ENCODE results near the gene SOX14. TPM values are rescaled to one million over a fixed set of nuclear protein-coding genes. Genes with fewer than 3 reads are reported as not detected.

SOX14 gene
- total RNA-seq, 4 donors from 2014 or later = not detected

- intact Hi-C loops (cut with DNase I; ENCODE audit: low total_unique reads) = no loop called here
- H3K4me3 ChIP-seq (ENCODE audit: low read depth, poor library complexity, severe bottlenecking) = no peak overlapping the region
- 4 to 7% methylated on average over 22 of the region's 22 CpGs for WGBS, 2 donors
- TF ChIP-seq POLR2A (IDR thresholded peaks at IDR 0.05) = no peak
- DNase-seq (ENCODE audit: low spot score in 2 of 2) = no peak
Observed at GRCh38 chr3:137766876-137767537, 2.9 kb downstream of the SOX14 start.

- intact Hi-C loops (cut with DNase I; ENCODE audit: low total_unique reads) = no loop called here
- DNase-seq (ENCODE audit: low spot score in 2 of 2) = no peak
- TF ChIP-seq POLR2A (IDR thresholded peaks at IDR 0.05) = no peak
- no peak for TF ChIP-seq CTCF (IDR thresholded peaks at IDR 0.05)
- H3K4me3 ChIP-seq (ENCODE audit: low read depth, poor library complexity, severe bottlenecking) = peak overlapping the region; percentile 12
- WGBS, 2 donors = 2 to 3% methylated on average over 32 to 36 of the region's 36 CpGs
Observed at GRCh38 chr3:137767538-137768360, 3.6 kb downstream of the SOX14 start.

GRCh38 chr3:137768361-137769321, 4.5 kb downstream of the SOX14 start:
- intact Hi-C loops (cut with DNase I; ENCODE audit: low total_unique reads) = no loop called here
- WGBS, 2 donors = 2 to 5% methylated on average over 47 to 55 of the region's 59 CpGs
- H3K4me3 ChIP-seq (ENCODE audit: low read depth, poor library complexity, severe bottlenecking) = peak overlapping the region; percentile 12
- DNase-seq (ENCODE audit: low spot score in 2 of 2) = no peak
- TF ChIP-seq CTCF (IDR thresholded peaks at IDR 0.05) = no peak
- TF ChIP-seq POLR2A (IDR thresholded peaks at IDR 0.05) = no peak

- TF ChIP-seq CTCF (IDR thresholded peaks at IDR 0.05) (no peak), POLR2A (IDR thresholded peaks at IDR 0.05) (no peak)
- DNase-seq (ENCODE audit: low spot score in 2 of 2) = no peak
- 9% methylated on average over 23 of the region's 23 CpGs for WGBS, 2 donors
- no peak overlapping the region for H3K4me3 ChIP-seq (ENCODE audit: low read depth, poor library complexity, severe bottlenecking)
- intact Hi-C loops (cut with DNase I; ENCODE audit: low total_unique reads) = no loop called here
Observed at GRCh38 chr3:137769322-137770065, 5.4 kb downstream of the SOX14 start.

GRCh38 chr3:137770066-137770834, 6.1 kb downstream of the SOX14 start:
- 2 to 5% methylated on average over 31 to 34 of the region's 40 CpGs for WGBS, 2 donors
- intact Hi-C loops (cut with DNase I; ENCODE audit: low total_unique reads) = no loop called here
- TF ChIP-seq POLR2A (IDR thresholded peaks at IDR 0.05) (no peak), CTCF (IDR thresholded peaks at IDR 0.05) (no peak)
- H3K4me3 ChIP-seq (ENCODE audit: low read depth, poor library complexity, severe bottlenecking) = no peak overlapping the region
- DNase-seq (ENCODE audit: low spot score in 2 of 2) = no peak

Measured in lower leg skin (tissue), 4 donors.